GM12875 (cell line): ENCODE results near the gene GSS.

ENCODE experiments used
- H3K4me3 ChIP-seq: one replicate; pipeline ENCODE4 v1.5.1; 2011; ENCODE audit warnings: low read depth, low read length, control low read depth
- CTCF ChIP-seq: IDR thresholded peaks from 2 replicates; pipeline ENCODE4 v1.5.1; 2011; ENCODE audit warnings: low read depth, mild to moderate bottlenecking, control low read depth, inconsistent platforms, low read length, moderate library complexity, borderline replicate concordance; ENCODE audit not compliant: insufficient read depth

The GSS gene

GRCh38 chr20:34931771-34932170, 23.8 kb downstream of the GSS start:
- no peak for TF ChIP-seq CTCF
- H3K4me3 ChIP-seq = no peak overlapping the region

DNA sequence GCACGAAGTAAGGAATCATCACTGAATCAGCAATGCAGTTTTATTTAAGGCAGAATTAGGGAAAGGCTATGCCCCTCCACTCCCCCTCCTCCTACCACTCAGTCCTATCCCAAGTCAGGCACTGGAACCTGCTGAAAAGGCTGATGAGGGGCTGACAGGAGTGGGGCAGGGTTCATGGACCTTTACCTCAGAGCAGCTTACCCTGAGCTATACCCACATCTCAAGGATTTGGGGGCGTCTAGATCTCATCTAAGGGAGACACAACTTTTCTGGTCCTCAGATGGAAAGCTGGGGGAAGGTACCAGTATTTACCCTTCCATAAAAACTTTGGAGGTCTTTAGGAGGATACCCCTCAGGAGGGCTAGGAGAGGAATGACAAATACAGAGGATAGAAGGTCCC, 27.2 kb downstream of the GSS start:
- H3K4me3 ChIP-seq = no peak overlapping the region
- no peak for TF ChIP-seq CTCF

DNA sequence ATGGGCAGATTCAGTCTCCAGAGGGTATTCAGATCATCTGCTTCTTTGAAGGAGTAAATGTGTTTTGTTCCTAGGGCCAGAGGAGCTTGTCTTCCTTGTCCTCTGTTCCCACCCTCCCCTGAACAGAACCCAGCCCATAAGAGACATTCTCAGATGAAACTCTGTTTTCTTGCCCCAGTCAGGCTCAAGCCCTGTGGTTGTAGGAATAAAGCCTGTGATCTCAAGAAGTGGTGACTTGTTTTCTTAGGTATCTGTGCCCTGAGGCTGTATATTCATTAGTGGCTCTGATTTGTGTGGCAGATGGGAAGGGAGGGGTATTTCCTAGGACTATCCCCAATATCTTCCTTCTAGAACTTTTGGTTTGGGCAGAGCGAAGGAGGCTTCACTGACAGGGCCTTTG, 27.9 kb downstream of the GSS start:
- TF ChIP-seq CTCF = no peak
- H3K4me3 ChIP-seq = no peak overlapping the region

DNA sequence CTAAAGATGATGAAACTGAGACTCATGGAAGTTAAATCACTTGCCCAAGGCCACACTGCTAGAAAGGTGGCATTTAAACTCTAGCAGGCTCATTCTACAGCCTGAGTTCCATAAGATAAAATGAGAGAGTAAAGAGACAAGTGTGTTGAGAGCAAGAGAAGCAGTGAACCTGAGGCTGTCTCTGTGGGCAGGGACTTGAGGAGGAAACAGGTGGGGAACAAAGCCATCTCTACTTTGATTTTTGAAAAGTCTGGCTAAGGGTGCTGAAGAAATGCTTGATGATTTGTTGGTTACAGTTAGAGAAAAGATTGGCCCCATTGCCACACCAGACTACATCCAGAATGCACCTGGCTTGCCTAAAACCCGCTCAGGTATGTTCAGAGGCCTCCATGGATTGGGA, 29.0 kb downstream of the GSS start:
- H3K4me3 ChIP-seq = no peak overlapping the region
- TF ChIP-seq CTCF = no peak

GRCh38 chr20:34925981-34926380, 29.6 kb downstream of the GSS start:
- no peak for TF ChIP-seq CTCF
- H3K4me3 ChIP-seq = no peak overlapping the region

DNA sequence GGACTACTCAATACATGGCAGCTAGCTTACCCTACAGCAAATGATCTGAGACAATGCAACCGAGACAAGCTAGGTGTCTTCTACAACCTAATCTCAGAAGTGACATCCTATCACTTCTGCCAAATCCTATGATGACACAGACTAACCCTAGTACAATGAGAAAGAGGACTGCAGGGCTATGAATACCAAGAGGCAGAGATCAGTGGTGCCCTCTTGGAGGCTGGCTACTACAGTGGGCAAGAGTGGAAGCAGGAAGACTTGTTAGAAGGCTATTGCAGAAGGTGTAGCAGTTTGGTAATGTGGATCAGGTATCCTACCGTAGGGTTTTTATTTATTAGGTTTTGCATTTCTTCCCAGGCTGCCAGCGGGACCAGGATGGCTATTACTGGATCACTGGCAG, 30.3 kb downstream of the GSS start:
- H3K4me3 ChIP-seq = no peak overlapping the region
- no peak for TF ChIP-seq CTCF

DNA sequence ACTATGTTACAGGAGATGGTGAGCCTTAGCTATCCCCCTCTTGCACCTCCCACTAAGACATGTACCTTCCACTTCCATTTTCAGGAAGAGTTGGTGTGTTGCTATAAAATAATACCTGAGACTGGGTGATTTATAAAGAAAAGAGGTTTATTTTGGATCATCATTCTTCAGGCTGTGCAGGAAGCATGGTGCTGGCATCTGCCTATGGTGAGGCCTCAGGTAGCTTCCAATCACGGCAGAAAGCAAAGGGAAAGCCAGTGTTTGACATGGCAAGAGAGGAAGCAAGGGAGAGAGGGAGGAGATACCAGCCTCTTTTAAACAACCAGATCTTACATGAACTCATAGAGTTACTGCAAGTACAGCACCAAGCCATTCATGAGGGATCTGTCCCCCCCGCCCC, 32.2 kb downstream of the GSS start:
- no peak overlapping the region for H3K4me3 ChIP-seq
- TF ChIP-seq CTCF = no peak
